K562 (cell line): ENCODE data around the gene MVB12B. TPM values are rescaled to one million over a fixed set of nuclear protein-coding genes. Genes with fewer than 3 reads are reported as not detected.

Source experiments
- EGR1 ChIP-seq: fragments of 450-650 bp; conservative IDR thresholded peaks from 2 replicates; pipeline ENCODE4 v1.6.1; 2017; ENCODE audit warnings: mild to moderate bottlenecking
- POLR2AphosphoS2 ChIP-seq: IDR thresholded peaks from 2 replicates; pipeline ENCODE4 v1.6.1; 2012; ENCODE audit warnings: low read length, improper control_type of control experiment
- ZNF253 ChIP-seq: fragments of 250-450 bp; sonication (Bioruptor Pico); conservative IDR thresholded peaks from 2 replicates; pipeline ENCODE4 v1.6.1; 2021; ENCODE audit warnings: mild to moderate bottlenecking
- ZNF551 ChIP-seq: fragments of 250-450 bp; sonication (Bioruptor Pico); IDR thresholded peaks from 2 replicates; pipeline ENCODE4 v1.5.0; 2021; ENCODE audit warnings: mild to moderate bottlenecking, moderate library complexity
- polyA plus RNA-seq, 8 experiments: library from polyadenylated mRNA; depleted of rRNA in 4 of 8; stranded (reverse) in 5 of 8; unstranded in 3 of 8; fragments of >200 nt; fragmentation: Nextera tagmentation in 2 of 8; fragmentation: Illumina TruSeq in 1 of 8; extraction: Ambion mirVana in 2 of 8; extraction: Trizol in 1 of 8; gene quantifications; 2 replicates each; pipeline versions ENCODE4 v1.2.1 to v1.2.3, GENCODE V29; 2011 to 2014; ENCODE audit warnings: inconsistent platforms in 1 of 8, missing spikeins in 1 of 8
- total RNA-seq, 7 experiments: library from RNA; depleted of rRNA in 6 of 7; stranded (reverse); fragments of >200 nt in 6 of 7; fragmentation: Illumina TruSeq in 2 of 7; extraction: Trizol in 2 of 7; gene quantifications; 2 replicates each; pipeline versions ENCODE4 v1.2.1 to v1.2.3, GENCODE V29; 2011 to 2021; ENCODE audit warnings: low replicate concordance in 1 of 7
- TF ChIP-seq, protein P1 (sequence below): fragments of 250-450 bp; sonication (Bioruptor Pico); IDR thresholded peaks from 2 replicates; pipeline ENCODE4 v1.4.0; 2020; ENCODE audit warnings: mild to moderate bottlenecking, moderate library complexity, borderline replicate concordance
- TF ChIP-seq, protein P2 (sequence below): fragments of 450-650 bp; formaldehyde crosslinking; IDR thresholded peaks from 2 replicates; pipeline ENCODE4 v1.4.0; 2022; ENCODE audit warnings: missing genetic modification characterization
- TF ChIP-seq, protein P3 (sequence below): fragments of 250-450 bp; sonication (Bioruptor Pico); IDR thresholded peaks from 2 replicates; pipeline ENCODE4 v1.5.1; 2021; ENCODE audit warnings: mild to moderate bottlenecking

MVB12B gene
- total and polyA plus RNA-seq, 9 of the 15 experiments (the other 6 are each of a cell fraction or from before 2014, with no cell fraction given) = not detected

GRCh38 chr9:126401581-126401980 lies 75.0 kb downstream of the MVB12B start (continued):
- TF ChIP-seq, protein P1, sequence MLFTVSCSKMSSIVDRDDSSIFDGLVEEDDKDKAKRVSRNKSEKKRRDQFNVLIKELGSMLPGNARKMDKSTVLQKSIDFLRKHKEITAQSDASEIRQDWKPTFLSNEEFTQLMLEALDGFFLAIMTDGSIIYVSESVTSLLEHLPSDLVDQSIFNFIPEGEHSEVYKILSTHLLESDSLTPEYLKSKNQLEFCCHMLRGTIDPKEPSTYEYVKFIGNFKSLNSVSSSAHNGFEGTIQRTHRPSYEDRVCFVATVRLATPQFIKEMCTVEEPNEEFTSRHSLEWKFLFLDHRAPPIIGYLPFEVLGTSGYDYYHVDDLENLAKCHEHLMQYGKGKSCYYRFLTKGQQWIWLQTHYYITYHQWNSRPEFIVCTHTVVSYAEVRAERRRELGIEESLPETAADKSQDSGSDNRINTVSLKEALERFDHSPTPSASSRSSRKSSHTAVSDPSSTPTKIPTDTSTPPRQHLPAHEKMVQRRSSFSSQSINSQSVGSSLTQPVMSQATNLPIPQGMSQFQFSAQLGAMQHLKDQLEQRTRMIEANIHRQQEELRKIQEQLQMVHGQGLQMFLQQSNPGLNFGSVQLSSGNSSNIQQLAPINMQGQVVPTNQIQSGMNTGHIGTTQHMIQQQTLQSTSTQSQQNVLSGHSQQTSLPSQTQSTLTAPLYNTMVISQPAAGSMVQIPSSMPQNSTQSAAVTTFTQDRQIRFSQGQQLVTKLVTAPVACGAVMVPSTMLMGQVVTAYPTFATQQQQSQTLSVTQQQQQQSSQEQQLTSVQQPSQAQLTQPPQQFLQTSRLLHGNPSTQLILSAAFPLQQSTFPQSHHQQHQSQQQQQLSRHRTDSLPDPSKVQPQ (CRISPR knock-in tag) = no peak
- TF ChIP-seq POLR2AphosphoS2 (no peak), ZNF253 (CRISPR knock-in tag) (no peak), EGR1 (no peak), ZNF551 (CRISPR knock-in tag) (no peak)
- TF ChIP-seq, protein P2, sequence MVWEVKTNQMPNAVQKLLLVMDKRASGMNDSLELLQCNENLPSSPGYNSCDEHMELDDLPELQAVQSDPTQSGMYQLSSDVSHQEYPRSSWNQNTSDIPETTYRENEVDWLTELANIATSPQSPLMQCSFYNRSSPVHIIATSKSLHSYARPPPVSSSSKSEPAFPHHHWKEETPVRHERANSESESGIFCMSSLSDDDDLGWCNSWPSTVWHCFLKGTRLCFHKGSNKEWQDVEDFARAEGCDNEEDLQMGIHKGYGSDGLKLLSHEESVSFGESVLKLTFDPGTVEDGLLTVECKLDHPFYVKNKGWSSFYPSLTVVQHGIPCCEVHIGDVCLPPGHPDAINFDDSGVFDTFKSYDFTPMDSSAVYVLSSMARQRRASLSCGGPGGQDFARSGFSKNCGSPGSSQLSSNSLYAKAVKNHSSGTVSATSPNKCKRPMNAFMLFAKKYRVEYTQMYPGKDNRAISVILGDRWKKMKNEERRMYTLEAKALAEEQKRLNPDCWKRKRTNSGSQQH (CRISPR knock-in tag) = no peak
- TF ChIP-seq, protein P3, sequence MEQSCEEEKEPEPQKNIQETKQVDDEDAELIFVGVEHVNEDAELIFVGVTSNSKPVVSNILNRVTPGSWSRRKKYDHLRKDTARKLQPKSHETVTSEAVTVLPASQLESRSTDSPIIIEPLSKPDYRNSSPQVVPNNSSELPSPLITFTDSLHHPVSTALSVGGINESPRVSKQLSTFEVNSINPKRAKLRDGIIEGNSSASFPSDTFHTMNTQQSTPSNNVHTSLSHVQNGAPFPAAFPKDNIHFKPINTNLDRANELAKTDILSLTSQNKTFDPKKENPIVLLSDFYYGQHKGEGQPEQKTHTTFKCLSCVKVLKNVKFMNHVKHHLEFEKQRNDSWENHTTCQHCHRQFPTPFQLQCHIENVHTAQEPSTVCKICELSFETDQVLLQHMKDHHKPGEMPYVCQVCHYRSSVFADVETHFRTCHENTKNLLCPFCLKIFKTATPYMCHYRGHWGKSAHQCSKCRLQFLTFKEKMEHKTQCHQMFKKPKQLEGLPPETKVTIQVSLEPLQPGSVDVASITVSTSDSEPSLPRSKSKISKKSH (CRISPR knock-in tag) = no peak
- TF ChIP-seq, all 486 proteins: peak for 0
